KMS-11 (cell line): ENCODE data around the gene ITM2C.

Experiments
- H2AFZ ChIP-seq: fragments of 200-600 bp; sonication (generic); 2 replicates; pipeline ENCODE4 v1.6.1; 2016; ENCODE audit warnings: antibody characterized with exemption, mixed run types, low read depth
- H3K27ac ChIP-seq: fragments of 200-600 bp; sonication (generic); 2 replicates; pipeline ENCODE4 v1.6.1; 2016; ENCODE audit warnings: mild to moderate bottlenecking, mixed run types
- H3K27me3 ChIP-seq: fragments of 200-600 bp; sonication (generic); 2 replicates; pipeline ENCODE4 v1.6.1; 2017; ENCODE audit warnings: mild to moderate bottlenecking, low read depth, mixed run types, moderate library complexity; ENCODE audit not compliant: insufficient read depth
- H3K36me3 ChIP-seq: fragments of 200-600 bp; sonication (generic); 2 replicates; pipeline ENCODE4 v1.6.1; 2017; ENCODE audit warnings: mild to moderate bottlenecking, mixed run types; ENCODE audit not compliant: insufficient read depth
- H3K4me1 ChIP-seq: fragments of 200-600 bp; sonication (generic); 2 replicates; pipeline ENCODE4 v1.6.1; 2016; ENCODE audit warnings: mild to moderate bottlenecking, low read depth, mixed run types; ENCODE audit not compliant: poor library complexity, severe bottlenecking
- H3K4me2 ChIP-seq: fragments of 200-600 bp; sonication (generic); 2 replicates; pipeline ENCODE4 v1.7.0; 2016; ENCODE audit warnings: mild to moderate bottlenecking, mixed run types
- H3K4me3 ChIP-seq: fragments of 200-600 bp; sonication (generic); IDR thresholded peaks from 2 replicates; pipeline ENCODE4 v1.6.1; 2017; ENCODE audit warnings: low read depth, low read length, mixed read lengths; ENCODE audit not compliant: insufficient read depth
- H3K79me2 ChIP-seq: fragments of 200-600 bp; sonication (generic); 2 replicates; pipeline ENCODE4 v1.6.1; 2016; ENCODE audit warnings: low read depth, mixed run types; ENCODE audit not compliant: insufficient read depth
- H3K9ac ChIP-seq: fragments of 200-600 bp; sonication (generic); 2 replicates; pipeline ENCODE4 v1.6.1; 2016; ENCODE audit warnings: mild to moderate bottlenecking, mixed run types
- H4K20me1 ChIP-seq: fragments of 200-600 bp; sonication (generic); 2 replicates; pipeline ENCODE4 v1.6.1; 2016; ENCODE audit warnings: mild to moderate bottlenecking, mixed run types; ENCODE audit not compliant: insufficient read depth
- CTCF ChIP-seq: fragments of 200-600 bp; sonication (generic); conservative IDR thresholded peaks from 2 replicates; pipeline ENCODE4 v1.6.1; 2017; ENCODE audit warnings: low read depth, mild to moderate bottlenecking, antibody characterized with exemption, low read length, moderate library complexity, mixed read lengths

ITM2C gene

GRCh38 chr2:230825354-230825753 lies 39.4 kb upstream of the ITM2C start:
- Histone ChIP-seq H4K20me1 (no peaks in the 10 kb centered on the region), H3K27ac (no peak overlapping the region), H3K27me3 (no peaks in the 10 kb centered on the region), H3K36me3 (no peaks in the 10 kb centered on the region), H3K79me2 (no peaks in the 10 kb centered on the region), H2AFZ (no peak overlapping the region), H3K4me3 (no peak overlapping the region), H3K4me1 (no peaks in the 10 kb centered on the region), H3K4me2 (no peak overlapping the region), H3K9ac (no peak overlapping the region)
- no peak for TF ChIP-seq CTCF

- Histone ChIP-seq H3K27ac (no peak overlapping the region), H2AFZ (peak overlapping the region; percentile 34), H3K36me3 (no peaks in the 10 kb centered on the region), H3K79me2 (no peaks in the 10 kb centered on the region), H3K4me1 (no peaks in the 10 kb centered on the region), H4K20me1 (no peaks in the 10 kb centered on the region), H3K9ac (no peak overlapping the region), H3K27me3 (no peaks in the 10 kb centered on the region), H3K4me3 (no peak overlapping the region), H3K4me2 (no peak overlapping the region)
- no peak for TF ChIP-seq CTCF
Measured at GRCh38 chr2:230827774-230828271, 36.9 kb upstream of the ITM2C start.

- Histone ChIP-seq H3K79me2 (no peaks in the 10 kb centered on the region), H3K4me3 (no peak overlapping the region), H3K27ac (no peak overlapping the region), H3K4me2 (no peak overlapping the region), H3K4me1 (no peaks in the 10 kb centered on the region), H3K9ac (no peak overlapping the region), H2AFZ (no peak overlapping the region), H3K36me3 (no peaks in the 10 kb centered on the region), H4K20me1 (no peaks in the 10 kb centered on the region), H3K27me3 (no peaks in the 10 kb centered on the region)
- no peak for TF ChIP-seq CTCF
Measured at GRCh38 chr2:230828272-230828961, 36.3 kb upstream of the ITM2C start.

GRCh38 chr2:230829293-230829692 lies 35.4 kb upstream of the ITM2C start:
- H2AFZ ChIP-seq, result no peak overlapping the region
- H3K79me2 ChIP-seq, result no peaks in the 10 kb centered on the region
- no peak overlapping the region for H3K4me3 ChIP-seq
- H3K4me1 ChIP-seq, result no peaks in the 10 kb centered on the region
- H3K36me3 ChIP-seq, result no peaks in the 10 kb centered on the region
- H3K9ac ChIP-seq, result no peak overlapping the region
- H3K4me2 ChIP-seq, result no peak overlapping the region
- H4K20me1 ChIP-seq, result no peaks in the 10 kb centered on the region
- H3K27me3 ChIP-seq, result no peaks in the 10 kb centered on the region
- no peak overlapping the region for H3K27ac ChIP-seq
- no peak for TF ChIP-seq CTCF
